Progenitor cell of endocrine pancreas (in vitro differentiated cells): Measurements from ENCODE around the gene TAF1. TPM values are rescaled to one million over a fixed set of nuclear protein-coding genes. Genes with fewer than 3 reads are reported as not detected.
A peak's percentile ranks its signal among the peaks of the same experiment; 100 is the strongest.
"Not testable (repeated sequence)": the region's sequence is repeated elsewhere in the genome, so short reads cannot be mapped to it uniquely, and the experiment has no call there.

Experiments used
- DNase-seq: peaks from one replicate; pipeline ENCODE4 v3.0.0; 2021; ENCODE audit warnings: low spot score; ENCODE audit not compliant: unreplicated experiment
- H3K27ac Mint-ChIP-seq: 2 replicates; pipeline ENCODE4 v1.8.0; 2021; ENCODE audit warnings: mild to moderate bottlenecking, moderate library complexity, mixed read lengths
- H3K27me3 Mint-ChIP-seq: 2 replicates; pipeline ENCODE4 v1.8.0; 2021; ENCODE audit warnings: mixed read lengths
- H3K36me3 Mint-ChIP-seq: 2 replicates; pipeline ENCODE4 v1.8.0; 2022; ENCODE audit warnings: mixed read lengths; ENCODE audit not compliant: insufficient read depth
- H3K4me1 Mint-ChIP-seq: 2 replicates; pipeline ENCODE4 v1.8.0; 2021; ENCODE audit warnings: low read depth, mixed read lengths
- H3K4me3 Mint-ChIP-seq: 2 replicates; pipeline ENCODE4 v1.8.0; 2021; ENCODE audit warnings: low read depth, mild to moderate bottlenecking, moderate library complexity, mixed read lengths
- H3K9me3 Mint-ChIP-seq: 2 replicates; pipeline ENCODE4 v1.8.0; 2021; ENCODE audit warnings: low read depth, mixed read lengths
- CTCF ChIP-seq: fragments of 200-600 bp; sonication (generic); IDR thresholded peaks from one replicate; pipeline ENCODE4 v1.5.0; 2021; ENCODE audit warnings: antibody characterized with exemption, mild to moderate bottlenecking; ENCODE audit not compliant: unreplicated experiment
- long read RNA-seq: library from polyadenylated mRNA; unstranded; transcript quantifications from one replicate; pipeline ENCODE4 v2.0.0, GENCODE V29; 2020
- total RNA-seq: library from RNA; stranded (reverse); gene quantifications from 2 replicates; pipeline ENCODE4 v1.2.1, GENCODE V29; 2021

Gene TAF1
- total RNA-seq: 34.6 and 38.6 TPM in 2 replicates
- long read RNA-seq, partial matches to known transcripts: 24 of 33 reads
- long read RNA-seq, other reads (novel, unspliced or antisense): 9 of 33 reads

DNA sequence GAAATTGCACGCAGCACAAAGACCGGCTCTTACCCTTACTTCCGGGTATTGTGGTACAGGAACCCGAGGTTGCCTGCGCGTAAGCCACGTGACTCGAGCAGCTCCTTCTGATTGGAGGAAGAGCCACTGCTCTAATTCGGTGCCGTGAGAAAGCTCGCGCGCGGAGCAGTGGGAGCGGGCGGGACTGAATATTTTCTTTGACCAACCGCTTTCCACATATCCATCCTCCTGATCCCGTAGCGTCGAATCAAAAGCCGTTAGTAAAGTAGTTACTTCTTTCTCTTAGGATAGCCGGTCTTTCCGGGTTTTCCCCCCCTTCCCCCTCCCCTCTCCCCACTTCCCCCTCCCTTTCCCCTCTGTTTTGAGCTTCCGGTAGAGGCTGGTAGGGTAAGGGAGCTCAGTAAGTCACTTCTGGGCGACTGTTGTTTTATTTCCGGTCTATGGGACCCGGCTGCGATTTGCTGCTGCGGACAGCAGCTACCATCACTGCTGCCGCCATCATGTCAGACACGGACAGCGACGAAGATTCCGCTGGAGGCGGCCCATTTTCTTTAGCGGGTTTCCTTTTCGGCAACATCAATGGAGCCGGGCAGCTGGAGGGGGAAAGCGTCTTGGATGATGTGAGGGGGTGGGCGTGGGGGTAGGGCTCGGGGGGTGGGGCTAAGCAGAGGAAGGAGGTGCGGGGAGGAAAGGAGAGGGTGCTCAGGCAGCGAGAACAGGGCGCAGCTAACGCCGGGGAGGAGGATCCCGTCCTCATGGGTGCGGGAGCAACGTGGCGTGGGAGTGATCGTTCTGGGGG, at the start of gene TAF1:
Gene TAF1, plus strand, starts transcription at position 483 of the 799 bp plus-strand sequence. Its CDS starts 18 bp downstream, at position 501.
- DNase-seq: peak; percentile 74
- H3K4me1 Mint-ChIP-seq: peaks cover 6% of the 10 kb centered on the region
- peak within 1 kb of the TSS; percentile 98 for H3K27ac Mint-ChIP-seq
- TF ChIP-seq CTCF: no peak
- no peaks in the 10 kb centered on the region for H3K27me3 Mint-ChIP-seq
- peaks cover 3% of the 10 kb centered on the region for H3K36me3 Mint-ChIP-seq
- peak within 1 kb of the TSS; percentile 97 for H3K4me3 Mint-ChIP-seq
- H3K9me3 Mint-ChIP-seq: peaks cover 9% of the 10 kb centered on the region

DNA sequence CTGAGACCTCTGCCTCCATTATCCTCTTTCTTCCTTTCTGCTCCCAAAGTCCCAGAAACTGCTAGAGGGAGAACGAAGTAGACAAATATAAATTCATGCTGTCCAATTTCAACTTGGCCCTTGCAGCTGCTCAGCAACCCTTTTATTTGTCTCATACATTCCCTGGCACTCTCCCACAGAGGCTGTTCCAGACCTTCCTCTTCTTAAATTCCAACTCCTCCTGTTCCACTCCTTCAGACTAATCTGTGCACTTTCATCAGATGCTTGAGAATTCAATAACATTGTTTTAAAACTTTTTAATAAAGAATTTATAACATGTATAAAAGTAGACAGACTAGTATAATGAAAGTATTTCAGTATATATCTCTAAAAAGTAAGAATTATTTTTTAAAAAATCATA, 49.2 kb upstream of the TAF1 start:
- not testable (repeated sequence) for H3K27ac Mint-ChIP-seq, DNase-seq, H3K9me3 Mint-ChIP-seq, H3K27me3 Mint-ChIP-seq, H3K4me3 Mint-ChIP-seq, H3K4me1 Mint-ChIP-seq, H3K36me3 Mint-ChIP-seq

DNA sequence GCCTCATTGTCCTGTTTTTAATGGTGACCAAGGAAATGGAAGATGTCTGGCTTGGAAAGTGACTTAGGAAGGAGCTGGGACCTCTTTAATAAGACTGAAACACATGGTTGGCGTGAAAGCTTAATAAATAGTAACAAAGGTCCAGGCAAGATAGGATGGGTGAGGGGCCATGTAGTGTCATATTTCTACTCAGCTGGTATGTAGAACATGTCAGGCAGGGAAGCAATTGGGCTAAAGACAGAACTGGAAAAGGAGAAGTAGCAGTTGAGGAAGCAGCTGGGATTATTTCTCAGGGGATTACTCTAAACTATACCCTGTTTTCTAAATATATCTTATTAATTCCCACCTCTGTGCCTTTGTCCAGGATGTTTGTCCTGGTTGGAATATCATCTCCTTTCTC, 46.0 kb upstream of the TAF1 start:
- no peak for TF ChIP-seq CTCF
- H3K4me3 Mint-ChIP-seq: no peak overlapping the region
- H3K9me3 Mint-ChIP-seq: peaks cover 12% of the 10 kb centered on the region
- H3K27ac Mint-ChIP-seq: no peak overlapping the region
- no peaks in the 10 kb centered on the region for H3K27me3 Mint-ChIP-seq
- no peak for DNase-seq
- no peaks in the 10 kb centered on the region for H3K4me1 Mint-ChIP-seq
- H3K36me3 Mint-ChIP-seq: peaks cover 13% of the 10 kb centered on the region

DNA sequence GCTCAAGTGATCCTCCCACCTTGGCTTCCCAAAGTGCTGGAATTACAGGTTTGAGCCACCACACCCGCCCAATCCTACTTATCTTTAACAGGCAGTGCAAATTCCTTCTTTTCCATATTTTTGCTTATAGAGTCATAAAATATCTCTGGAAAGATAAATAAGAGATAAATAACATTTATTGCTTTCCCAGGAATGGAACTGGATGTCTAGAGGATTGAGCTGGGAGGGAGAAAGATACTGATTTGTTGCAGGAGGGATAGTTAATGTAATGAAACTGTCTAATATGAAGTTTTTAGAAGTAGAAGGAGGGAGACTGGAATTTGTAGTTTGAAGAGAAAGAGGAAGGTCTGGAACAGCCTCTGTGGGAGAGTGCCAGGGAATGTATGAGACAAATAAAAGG, 44.4 kb upstream of the TAF1 start:
- no peak for TF ChIP-seq CTCF
- peak overlapping the region; percentile 67 for H3K27ac Mint-ChIP-seq
- no peaks in the 10 kb centered on the region for H3K4me1 Mint-ChIP-seq
- no peaks in the 10 kb centered on the region for H3K27me3 Mint-ChIP-seq
- H3K4me3 Mint-ChIP-seq: no peak overlapping the region
- H3K9me3 Mint-ChIP-seq: peaks cover 14% of the 10 kb centered on the region
- DNase-seq: no peak
- peaks cover 15% of the 10 kb centered on the region for H3K36me3 Mint-ChIP-seq

GRCh38 chrX:71324452-71324851, 41.7 kb upstream of the TAF1 start:
- not testable (repeated sequence) for DNase-seq, H3K4me3 Mint-ChIP-seq, H3K27me3 Mint-ChIP-seq, H3K27ac Mint-ChIP-seq, H3K4me1 Mint-ChIP-seq
- H3K9me3 Mint-ChIP-seq: peaks cover 17% of the 10 kb centered on the region
- H3K36me3 Mint-ChIP-seq: peaks cover 19% of the 10 kb centered on the region

GRCh38 chrX:71326394-71326793, 39.8 kb upstream of the TAF1 start:
- H3K9me3 Mint-ChIP-seq: peaks cover 14% of the 10 kb centered on the region
- H3K4me1 Mint-ChIP-seq: no peaks in the 10 kb centered on the region
- no peak overlapping the region for H3K4me3 Mint-ChIP-seq
- H3K36me3 Mint-ChIP-seq: peaks cover 13% of the 10 kb centered on the region
- no peak for TF ChIP-seq CTCF
- no peaks in the 10 kb centered on the region for H3K27me3 Mint-ChIP-seq
- H3K27ac Mint-ChIP-seq: no peak overlapping the region
- no peak for DNase-seq

GRCh38 chrX:71349151-71349665, 16.9 kb upstream of the TAF1 start:
- H3K36me3 Mint-ChIP-seq: not testable (repeated sequence)

GRCh38 chrX:71349867-71350266, 16.3 kb upstream of the TAF1 start:
- not testable (repeated sequence) for H3K27me3 Mint-ChIP-seq, H3K4me1 Mint-ChIP-seq, H3K27ac Mint-ChIP-seq, DNase-seq, H3K9me3 Mint-ChIP-seq, H3K4me3 Mint-ChIP-seq, H3K36me3 Mint-ChIP-seq

More at GRCh38 chrX:71349151-71349665, 16.9 kb upstream of the TAF1 start:
- H3K27ac Mint-ChIP-seq, H3K4me1 Mint-ChIP-seq, H3K4me3 Mint-ChIP-seq, H3K9me3 Mint-ChIP-seq, DNase-seq, H3K27me3 Mint-ChIP-seq: not testable (repeated sequence)

- H3K9me3 Mint-ChIP-seq, H3K27ac Mint-ChIP-seq, H3K4me3 Mint-ChIP-seq, H3K36me3 Mint-ChIP-seq, DNase-seq, H3K27me3 Mint-ChIP-seq, H3K4me1 Mint-ChIP-seq: not testable (repeated sequence)
These were observed 13.7 kb upstream of the TAF1 start for GRCh38 chrX:71352439-71352838.
